GM18520 (cell line): ENCODE data around the gene N4BP2.

Experiments used
- ATAC-seq: cut with Tn5 transposase; IDR thresholded peaks from one replicate; pipeline ENCODE4 v1.9.1; 2021; ENCODE audit not compliant: unreplicated experiment

N4BP2 gene

GRCh38 chr4:40190465-40190864, 133.8 kb downstream of the N4BP2 start:
- ATAC-seq, result no peak

DNA sequence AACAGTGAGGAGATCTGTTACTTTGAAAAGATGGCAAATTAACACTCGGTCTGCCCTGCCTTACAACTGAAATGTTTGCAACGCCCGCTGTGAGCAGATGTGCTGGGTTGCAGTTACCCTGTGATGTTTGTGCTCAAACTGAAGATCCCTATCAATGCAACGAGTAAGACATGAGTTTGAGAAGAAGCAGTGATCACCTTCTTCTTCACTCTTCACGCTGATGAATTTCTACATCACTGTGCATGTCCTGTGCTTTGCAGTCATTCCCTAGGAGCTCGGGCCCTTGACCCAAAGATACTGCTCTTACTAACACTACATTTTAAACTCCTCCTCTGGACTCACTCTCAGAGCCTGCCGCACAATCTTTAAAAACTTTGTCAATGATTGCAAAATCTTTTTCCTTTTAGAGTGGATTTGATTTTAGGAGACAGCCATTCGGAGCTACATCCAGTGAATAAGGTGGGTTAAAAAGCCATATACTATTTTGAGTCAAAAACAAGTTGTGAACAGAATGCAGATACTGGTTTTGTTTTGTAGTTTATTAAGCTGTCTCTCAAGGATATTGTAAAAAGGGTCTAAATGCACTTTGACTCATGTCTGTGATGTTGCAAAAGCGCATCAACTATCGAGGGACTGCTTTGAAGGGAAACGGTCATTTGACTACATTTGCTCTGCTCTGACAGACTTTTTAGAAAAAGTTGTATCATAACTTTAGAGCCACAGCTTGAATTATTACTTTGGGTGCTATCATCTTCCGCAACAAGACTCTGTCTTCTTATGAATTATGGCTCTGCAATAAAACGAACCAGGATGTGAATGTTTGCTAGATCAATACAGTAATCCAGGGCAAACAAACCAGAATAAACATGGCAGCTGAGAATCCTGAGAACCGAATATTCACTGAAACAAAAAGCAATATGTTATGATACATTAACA, 134.5 kb downstream of the N4BP2 start:
- ATAC-seq, result no peak

- ATAC-seq, result peak; percentile 24
Measured at GRCh38 chr4:40192114-40193015, 135.7 kb downstream of the N4BP2 start.

DNA sequence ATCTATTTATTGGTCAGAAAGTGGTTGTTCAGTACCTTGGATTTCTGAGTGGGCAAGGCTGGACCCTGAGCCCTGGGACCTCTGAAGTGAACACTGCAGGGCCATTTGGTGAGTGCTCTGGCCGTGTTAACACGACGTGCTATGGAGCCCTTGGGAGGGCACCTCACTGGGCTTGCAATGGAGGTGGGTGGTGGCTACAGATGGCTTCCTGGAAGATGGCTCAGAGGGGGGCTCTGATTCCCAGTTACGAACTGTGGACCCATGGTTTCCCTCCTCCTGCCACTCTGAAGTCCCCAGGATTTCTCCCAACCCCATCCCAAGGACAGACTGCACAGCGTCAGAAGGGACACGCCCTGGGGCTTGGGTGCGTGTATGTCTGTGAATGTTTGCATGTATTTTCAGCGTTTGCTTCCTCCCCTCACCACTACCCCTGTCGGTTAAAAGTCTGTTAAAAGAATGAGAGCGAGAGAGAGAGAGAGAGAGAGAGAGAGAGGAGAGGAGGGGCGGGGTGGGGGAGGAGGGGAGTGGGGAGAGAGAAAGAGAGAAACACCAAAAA, 136.4 kb downstream of the N4BP2 start:
- peak; percentile 8 for ATAC-seq

DNA sequence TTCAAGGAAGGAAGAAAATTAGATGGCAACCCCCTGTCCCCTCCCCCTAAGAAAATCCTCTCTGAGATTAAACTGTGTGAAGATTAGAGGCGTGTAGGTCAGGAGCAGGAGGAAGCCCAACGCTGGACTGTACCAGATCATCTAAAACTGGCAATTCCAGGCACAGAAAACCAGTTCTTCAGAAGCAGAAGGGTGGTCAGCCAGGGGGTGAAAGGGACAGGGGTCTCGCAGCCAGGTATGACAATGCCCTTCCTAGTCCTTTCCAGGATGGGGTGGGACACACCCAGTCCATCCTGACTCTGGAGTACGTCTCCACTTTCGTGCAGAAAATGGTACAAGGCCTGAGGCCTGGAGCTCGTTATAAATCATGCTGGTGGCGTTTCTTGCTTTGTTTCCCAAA, 136.9 kb downstream of the N4BP2 start:
- ATAC-seq, result no peak

GRCh38 chr4:40194602-40195161, 138.0 kb downstream of the N4BP2 start:
- ATAC-seq, result no peak

DNA sequence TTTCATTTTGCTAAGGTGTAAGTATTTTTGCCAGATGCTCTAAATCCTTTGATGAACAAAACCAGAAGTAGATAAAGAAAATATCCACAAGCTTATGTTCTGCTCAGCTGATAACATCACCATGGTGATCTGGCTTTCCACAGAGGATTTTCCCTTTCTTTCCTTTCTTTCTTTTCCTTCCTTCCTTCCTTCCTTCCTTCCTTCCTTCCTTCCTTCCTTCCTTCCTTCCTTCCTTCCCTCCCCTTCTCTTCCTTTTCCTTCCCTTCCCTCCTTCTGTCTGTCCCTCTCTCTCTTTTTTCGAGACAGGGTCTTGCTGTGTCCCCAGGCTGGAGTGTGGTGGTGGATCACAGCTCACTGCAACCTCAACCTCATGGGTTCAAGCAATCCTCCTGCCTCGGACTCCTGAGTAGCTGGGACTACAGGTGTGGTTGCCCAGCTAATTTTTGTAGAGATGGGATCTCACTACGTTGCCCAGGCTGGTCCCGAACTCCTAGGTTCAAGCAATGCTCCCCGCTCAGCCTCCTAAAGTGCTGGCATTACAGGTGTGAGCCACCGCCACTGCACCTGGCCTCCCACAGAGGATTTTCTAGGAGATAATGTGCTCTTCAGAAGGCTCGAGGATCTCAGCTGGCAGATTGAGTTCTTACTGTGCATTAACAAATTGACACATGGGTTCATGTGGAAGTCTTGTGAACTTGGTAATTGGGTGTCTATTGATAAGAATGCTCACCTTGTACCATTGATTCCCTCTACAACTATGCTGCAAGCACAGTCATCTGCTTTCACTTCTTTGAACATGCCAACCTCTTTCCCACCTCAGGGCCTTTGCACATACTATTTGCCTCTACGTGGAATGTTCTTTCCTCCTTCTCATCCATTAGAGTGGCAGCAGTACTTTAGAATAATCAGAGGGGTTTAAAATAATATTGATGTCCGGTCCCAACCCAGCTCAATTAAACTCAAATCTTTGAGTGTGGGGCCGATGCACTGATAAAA, 138.8 kb downstream of the N4BP2 start:
- no peak for ATAC-seq

DNA sequence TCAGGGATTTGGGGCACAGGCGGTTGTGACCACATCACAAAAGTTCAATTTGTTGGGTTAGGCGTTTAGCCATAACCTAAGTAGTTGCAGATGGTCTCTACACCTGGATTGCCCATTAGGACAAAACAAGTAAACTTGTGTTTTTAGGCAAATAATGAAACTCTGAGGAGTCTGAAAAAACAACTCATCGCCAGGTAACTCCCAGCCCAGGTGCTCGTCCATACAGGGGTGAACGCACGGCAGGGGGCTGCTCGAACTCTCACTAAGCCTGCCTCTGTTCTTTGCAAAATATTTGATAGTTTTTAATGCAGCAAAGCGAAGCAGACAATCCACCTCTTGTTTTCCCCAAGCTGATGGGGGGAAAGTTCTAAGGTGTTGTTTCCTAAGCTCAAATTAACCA, 139.6 kb downstream of the N4BP2 start:
- ATAC-seq, result no peak

DNA sequence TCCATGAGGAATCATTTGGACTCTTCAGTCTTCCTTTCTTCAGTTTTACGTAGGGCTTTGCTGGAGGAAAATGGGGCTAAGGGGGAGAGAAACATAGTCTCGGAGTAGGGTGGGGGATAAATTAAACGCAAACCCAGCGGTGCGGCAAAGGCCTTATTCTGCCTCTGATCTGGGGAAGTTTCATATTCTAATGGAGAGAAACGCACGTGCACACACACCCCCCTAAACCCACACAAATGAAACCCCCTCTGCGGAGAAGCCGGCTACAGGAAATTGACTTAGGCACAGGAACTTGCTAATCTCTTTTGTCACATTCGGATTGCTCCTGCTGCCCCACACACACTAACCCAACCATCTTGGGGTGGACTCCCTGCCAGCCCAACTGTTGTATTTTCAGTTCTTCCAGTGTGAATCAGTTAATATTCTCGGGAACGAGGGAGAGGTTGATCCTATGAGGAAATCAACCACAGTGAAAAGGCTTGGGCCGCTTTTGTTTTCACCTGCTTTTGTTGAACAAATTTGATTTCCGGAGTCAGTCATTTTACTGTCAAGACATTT, 140.2 kb downstream of the N4BP2 start, which contains the start of gene RHOH:
Gene RHOH (plus strand): TSS at position 308 of the 558 bp plus-strand sequence. CDS start 46,356 bp downstream, outside the sequence.
- no peak for ATAC-seq

DNA sequence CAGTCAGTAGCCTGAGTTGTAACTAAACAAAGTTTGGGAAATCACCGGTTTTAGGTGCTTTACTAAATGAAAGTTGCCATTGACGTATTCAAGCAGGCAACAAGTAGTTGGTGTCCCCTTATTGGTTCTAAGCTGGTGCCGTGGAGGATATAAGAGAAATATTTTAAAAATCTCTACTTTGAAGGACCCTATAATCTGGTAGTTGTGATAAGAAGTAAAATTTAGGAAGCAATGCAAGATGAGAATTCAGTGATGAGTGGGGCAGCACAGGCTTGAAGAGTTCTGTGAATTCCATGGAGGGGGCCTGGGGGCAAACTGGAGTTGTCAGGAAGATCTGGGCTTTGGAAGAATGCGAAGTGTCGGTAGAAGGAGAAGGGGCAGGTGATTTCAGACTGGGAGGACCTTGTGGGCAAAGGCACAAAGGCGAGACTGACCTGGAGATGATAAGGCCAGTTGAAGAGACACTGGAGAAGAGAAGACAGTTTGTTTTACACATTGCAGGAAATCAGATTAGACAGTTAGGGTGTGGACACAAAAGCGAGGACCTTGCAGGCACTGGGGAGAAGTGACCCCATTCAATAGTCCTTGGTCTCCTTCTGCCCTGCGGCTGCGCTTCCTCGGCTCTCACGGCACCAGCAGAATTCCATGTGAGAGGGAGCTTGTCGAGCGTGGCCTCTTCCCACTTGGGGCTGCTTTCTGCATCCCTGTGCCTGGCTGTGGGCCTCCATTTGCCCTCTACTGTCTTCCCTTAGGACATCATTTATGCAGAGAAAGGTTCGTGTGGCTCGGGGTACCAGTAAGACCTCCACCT, 141.4 kb downstream of the N4BP2 start:
- no peak for ATAC-seq

GRCh38 chr4:40199179-40199670, 142.6 kb downstream of the N4BP2 start:
- no peak for ATAC-seq

GRCh38 chr4:40199999-40200874, 143.6 kb downstream of the N4BP2 start:
- ATAC-seq, result peak; percentile 44

DNA sequence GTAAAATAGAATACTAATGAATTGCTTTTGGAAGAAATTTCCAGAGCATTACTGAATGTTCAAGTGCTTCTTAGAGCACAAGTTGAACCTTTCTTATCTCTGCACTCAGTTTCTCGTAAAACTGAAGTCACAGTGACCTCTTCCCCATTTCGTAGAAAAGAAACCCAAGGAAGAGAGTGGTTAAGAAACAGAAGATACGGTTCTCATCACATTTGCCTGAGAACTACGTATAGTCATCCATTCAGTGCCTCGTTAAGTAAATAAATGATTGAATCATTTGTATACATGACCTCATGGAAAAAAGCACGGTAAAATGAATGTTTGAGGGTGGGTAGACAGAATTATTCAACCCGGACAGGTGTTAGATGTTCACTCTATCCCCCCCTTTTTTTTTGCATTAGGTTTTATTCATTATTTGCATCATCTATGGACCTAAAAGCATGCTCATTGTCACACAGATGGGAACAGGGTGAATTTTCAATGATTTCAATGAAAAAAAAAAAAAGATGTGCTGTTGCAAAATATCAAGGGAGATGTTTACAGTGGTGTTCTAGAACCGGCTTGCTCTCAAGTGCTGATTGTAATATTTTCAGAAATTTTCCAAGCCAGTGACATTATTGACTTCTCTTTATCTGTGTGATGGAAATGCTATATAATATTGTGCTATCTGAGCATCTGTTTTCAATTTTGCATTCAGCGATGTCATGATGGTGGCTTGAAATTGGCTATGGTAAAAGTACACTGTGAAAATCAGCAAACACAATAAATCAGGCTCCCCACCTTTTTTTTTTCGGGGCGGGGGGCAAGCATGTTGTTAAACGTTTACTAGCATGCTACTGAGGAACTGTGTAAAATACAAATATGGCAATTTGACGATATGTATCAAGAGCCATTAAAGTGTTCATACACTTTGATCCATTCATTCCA, 144.5 kb downstream of the N4BP2 start:
- ATAC-seq, result no peak

GRCh38 chr4:40201898-40202297, 145.2 kb downstream of the N4BP2 start:
- ATAC-seq, result no peak

DNA sequence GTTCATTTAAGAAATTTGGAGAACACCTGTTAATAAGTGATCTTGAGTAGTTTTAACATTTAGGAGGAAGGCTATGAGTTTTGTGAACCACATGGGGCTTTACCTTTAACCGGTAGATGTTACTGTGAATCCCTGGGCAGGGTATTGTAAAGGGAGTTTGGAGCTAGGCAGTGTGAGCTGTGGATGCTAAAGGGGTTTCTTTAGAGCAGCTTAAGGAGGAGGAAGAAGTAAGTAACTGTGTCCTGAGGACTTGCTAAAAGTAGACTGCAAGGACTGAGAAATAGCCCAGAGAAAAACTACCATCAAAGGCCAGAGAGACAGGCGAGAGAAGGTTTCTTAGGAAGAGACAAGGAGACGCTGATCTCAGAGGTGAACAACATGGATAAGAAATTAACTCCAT, 145.8 kb downstream of the N4BP2 start:
- ATAC-seq, result no peak

DNA sequence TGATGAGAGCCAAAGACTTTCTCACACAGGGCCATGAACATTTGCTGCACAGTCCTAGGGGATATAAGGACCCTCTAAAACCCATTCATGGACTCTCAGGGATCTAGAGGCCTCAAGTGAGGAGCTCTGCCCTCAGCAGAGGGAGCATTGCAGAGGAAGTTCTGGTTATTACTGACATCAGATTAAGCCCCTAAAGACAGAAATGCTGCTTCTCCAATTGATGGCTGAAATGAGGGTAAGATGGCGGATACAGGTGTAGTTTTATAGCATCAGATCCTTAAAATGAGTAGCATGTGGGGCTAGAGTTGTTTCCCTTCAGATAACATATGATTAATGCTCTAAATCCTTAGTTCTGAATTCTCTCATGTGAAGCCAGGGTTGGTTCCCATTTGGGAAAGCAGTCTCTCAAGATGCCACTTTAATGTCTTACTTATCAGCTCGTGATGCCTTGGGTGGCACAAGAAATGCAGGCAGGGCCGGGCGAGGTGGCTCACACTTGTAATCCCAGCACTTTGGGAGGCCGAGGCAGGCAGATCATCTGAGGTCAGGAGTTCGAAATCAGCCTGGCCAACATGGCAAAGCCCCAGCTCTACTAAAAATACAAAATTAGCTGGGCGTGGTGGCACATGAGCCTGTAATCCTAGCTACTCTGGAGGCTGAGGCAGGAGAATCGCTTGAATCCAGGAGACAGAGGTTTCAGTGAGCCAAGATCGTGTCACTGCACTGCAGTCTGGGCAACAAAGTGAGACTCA, 148.0 kb downstream of the N4BP2 start:
- no peak for ATAC-seq
